Smooth muscle cell of the brain vasculature (primary cell): Measurements from ENCODE around the gene FARP1.

Experiments used
- DNase-seq: peaks from one replicate; pipeline ENCODE4 v3.0.0-alpha.2; 2012; ENCODE audit warnings: low read depth, low spot score

The FARP1 gene

GRCh38 chr13:98503175-98504028 lies 360.5 kb downstream of the FARP1 start:
- DNase-seq, result no peak

GRCh38 chr13:98504029-98504351 lies 361.1 kb downstream of the FARP1 start:
- DNase-seq, result no peak

- no peak for DNase-seq
These were observed 361.6 kb downstream of the FARP1 start for GRCh38 chr13:98504371-98504963.
